NCI-H1105 treated with DMSO at 0.1 percent for 48 hours (cell line): ENCODE results near the gene KARS1.

ENCODE experiments used
- DNase-seq: peaks from one replicate; lab custom pipeline; 2025; lab: John Stamatoyannopoulos, UW

The KARS1 gene

DNA sequence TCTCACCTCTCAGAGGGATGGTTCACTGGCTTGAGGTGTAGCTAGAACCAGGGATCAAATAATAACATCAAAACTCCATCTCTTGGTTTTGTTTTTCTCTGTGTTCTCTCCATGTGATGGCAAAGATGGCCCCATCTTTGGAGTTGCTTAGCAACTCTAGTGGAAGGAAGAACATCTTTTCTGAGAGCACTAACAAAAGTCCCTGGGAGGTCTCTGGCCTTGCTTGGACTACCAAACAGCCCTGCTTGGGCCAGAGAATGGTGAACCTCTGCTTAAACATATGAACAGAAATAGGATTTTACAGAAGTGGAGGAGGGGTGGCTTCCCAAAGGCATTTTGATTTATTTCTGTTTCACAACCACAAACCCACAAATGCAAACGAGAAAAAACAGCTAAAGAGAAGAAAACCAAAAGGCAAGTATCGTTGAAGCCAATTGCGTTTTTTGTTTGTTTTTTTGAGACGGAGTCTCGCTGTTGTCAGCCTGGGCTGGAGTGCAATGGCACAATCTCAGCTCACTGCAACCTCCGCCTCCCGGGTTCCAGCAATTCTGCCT lies 68.1 kb downstream of the KARS1 start:
- no peak for DNase-seq

DNA sequence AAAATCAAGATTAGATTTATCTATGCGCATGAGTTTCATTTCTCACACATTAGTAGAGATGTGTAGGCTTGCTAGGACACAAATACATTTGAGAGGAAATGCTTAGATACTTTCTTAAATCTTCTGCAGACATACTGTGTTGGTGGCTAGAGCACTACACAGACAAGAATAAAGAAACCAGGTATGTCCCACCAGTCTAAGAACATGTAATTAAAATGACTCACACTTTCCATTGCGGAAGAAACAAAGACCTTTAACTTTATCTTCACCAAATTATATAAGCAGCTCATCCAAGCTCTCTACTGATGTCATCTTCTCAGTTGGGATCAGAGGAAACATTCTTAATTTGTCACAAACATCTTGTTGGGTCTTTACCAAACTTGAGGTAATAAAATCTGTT lies 68.7 kb downstream of the KARS1 start:
- no peak for DNase-seq

DNA sequence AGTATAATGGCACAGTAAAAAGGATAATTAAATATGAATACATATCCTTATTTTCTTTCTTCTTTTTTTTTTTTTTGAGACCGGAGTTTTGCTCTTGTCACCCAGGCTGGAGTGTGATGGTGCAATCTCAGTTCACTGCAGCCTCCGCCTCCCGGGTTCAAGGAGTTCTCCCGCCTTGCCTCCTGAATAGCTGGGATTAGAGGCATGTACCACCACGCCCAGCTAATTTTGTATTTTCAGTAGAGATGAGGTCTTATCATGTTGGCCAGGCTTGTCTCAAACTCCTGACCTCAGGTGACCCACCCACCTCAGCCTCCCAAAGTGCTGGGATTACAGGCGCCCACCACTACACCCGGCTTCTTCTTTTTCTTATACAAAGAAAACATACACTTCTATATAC lies 69.3 kb downstream of the KARS1 start:
- DNase-seq: no peak
